SU-DHL-6 (cell line): ENCODE measurements around the gene DEFB126.

Experiments used
- H2AFZ ChIP-seq: fragments of 200-600 bp; sonication (generic); 2 replicates; pipeline ENCODE4 v1.6.1; 2014; ENCODE audit warnings: low read depth, mild to moderate bottlenecking, moderate library complexity, mixed read lengths, antibody characterized with exemption, low read length; ENCODE audit not compliant: severe bottlenecking
- H3F3A ChIP-seq: fragments of 200-600 bp; shearing (Covaris generic); 2 replicates; pipeline ENCODE4 v1.6.0; 2016; ENCODE audit warnings: antibody characterized with exemption, mild to moderate bottlenecking; ENCODE audit not compliant: insufficient read depth
- H3K27ac ChIP-seq: fragments of 200-600 bp; sonication (generic); 2 replicates; pipeline ENCODE4 v1.5.1; 2016; ENCODE audit warnings: low read depth, mild to moderate bottlenecking, low read length, moderate library complexity, mixed read lengths
- H3K27me3 ChIP-seq: fragments of 200-600 bp; sonication (generic), shearing (Covaris generic); 2 replicates; pipeline ENCODE4 v1.6.0; 2014; ENCODE audit warnings: mild to moderate bottlenecking, low read length
- H3K36me3 ChIP-seq: fragments of 200-600 bp; sonication (generic); 2 replicates; pipeline ENCODE4 v1.6.1; 2014; ENCODE audit warnings: mild to moderate bottlenecking, low read length, mixed read lengths
- H3K4me2 ChIP-seq: fragments of 300-600, 200-600 bp; shearing (Covaris generic), sonication (generic); 2 replicates; pipeline ENCODE4 v1.6.0; 2014; ENCODE audit warnings: low read length, low read depth, mild to moderate bottlenecking; ENCODE audit not compliant: poor library complexity, severe bottlenecking
- H3K4me3 ChIP-seq: fragments of 200-600 bp; sonication (generic); 2 replicates; pipeline ENCODE4 v1.5.1; 2014; ENCODE audit warnings: antibody characterized with exemption, low read length, mild to moderate bottlenecking, mixed read lengths; ENCODE audit not compliant: insufficient read depth, poor library complexity, severe bottlenecking
- H3K79me2 ChIP-seq: fragments of 200-600 bp; sonication (generic); 2 replicates; pipeline ENCODE4 v1.6.1; 2014; ENCODE audit warnings: mild to moderate bottlenecking, low read length, moderate library complexity; ENCODE audit not compliant: insufficient read depth
- H3K9ac ChIP-seq: fragments of 200-600 bp; sonication (generic); 2 replicates; pipeline ENCODE4 v1.7.0; 2014; ENCODE audit warnings: mild to moderate bottlenecking, low read length
- H3K9me2 ChIP-seq: fragments of 200-600 bp; sonication (generic); replicated peaks from 2 replicates; pipeline ENCODE4 v1.6.1; 2014; ENCODE audit warnings: low read length; ENCODE audit not compliant: insufficient read depth
- H3K9me3 ChIP-seq: fragments of 200-600 bp; sonication (generic); 2 replicates; pipeline ENCODE4 v1.6.1; 2014; ENCODE audit warnings: low read length, mixed read lengths; ENCODE audit not compliant: insufficient read depth
- H4K20me1 ChIP-seq: fragments of 200-600 bp; sonication (generic); 2 replicates; pipeline ENCODE4 v1.6.1; 2014; ENCODE audit warnings: low read depth, mild to moderate bottlenecking, antibody characterized with exemption, low read length, moderate library complexity, mixed read lengths
- EZH2phosphoT487 ChIP-seq: fragments of 200-600 bp; sonication (generic), shearing (Covaris generic); conservative IDR thresholded peaks from 2 replicates; pipeline ENCODE4 v1.6.1; 2018; ENCODE audit warnings: mild to moderate bottlenecking, antibody characterized with exemption, low read length, moderate library complexity, mixed read lengths
- TF ChIP-seq, protein P1 (sequence below): fragments of 200-600 bp; sonication (generic); IDR thresholded peaks from one replicate; pipeline ENCODE4 v1.5.1; 2017; ENCODE audit warnings: antibody characterized with exemption, mild to moderate bottlenecking, low read length, moderate library complexity; ENCODE audit not compliant: insufficient read depth, poor library complexity, severe bottlenecking

DEFB126 gene

DNA sequence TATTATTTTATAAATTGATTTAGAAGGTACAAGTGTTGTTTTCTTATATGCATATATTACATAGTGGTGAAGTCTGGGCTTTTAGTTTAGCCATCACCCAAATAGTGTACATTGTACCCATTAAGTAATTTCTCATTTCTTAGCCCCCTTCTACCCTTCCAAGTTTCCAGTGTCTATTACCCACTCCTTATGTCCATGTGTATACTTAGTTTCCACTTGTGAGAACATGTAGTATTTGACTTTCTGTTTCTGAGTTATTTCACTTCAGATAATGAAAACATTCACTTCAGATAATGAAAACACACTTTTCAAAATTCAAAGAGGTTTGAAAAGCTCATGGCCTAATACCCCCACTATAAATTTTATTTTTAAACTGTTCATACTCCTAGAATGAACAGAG is 40.4 kb upstream of the DEFB126 start:
- TF ChIP-seq, protein P1, sequence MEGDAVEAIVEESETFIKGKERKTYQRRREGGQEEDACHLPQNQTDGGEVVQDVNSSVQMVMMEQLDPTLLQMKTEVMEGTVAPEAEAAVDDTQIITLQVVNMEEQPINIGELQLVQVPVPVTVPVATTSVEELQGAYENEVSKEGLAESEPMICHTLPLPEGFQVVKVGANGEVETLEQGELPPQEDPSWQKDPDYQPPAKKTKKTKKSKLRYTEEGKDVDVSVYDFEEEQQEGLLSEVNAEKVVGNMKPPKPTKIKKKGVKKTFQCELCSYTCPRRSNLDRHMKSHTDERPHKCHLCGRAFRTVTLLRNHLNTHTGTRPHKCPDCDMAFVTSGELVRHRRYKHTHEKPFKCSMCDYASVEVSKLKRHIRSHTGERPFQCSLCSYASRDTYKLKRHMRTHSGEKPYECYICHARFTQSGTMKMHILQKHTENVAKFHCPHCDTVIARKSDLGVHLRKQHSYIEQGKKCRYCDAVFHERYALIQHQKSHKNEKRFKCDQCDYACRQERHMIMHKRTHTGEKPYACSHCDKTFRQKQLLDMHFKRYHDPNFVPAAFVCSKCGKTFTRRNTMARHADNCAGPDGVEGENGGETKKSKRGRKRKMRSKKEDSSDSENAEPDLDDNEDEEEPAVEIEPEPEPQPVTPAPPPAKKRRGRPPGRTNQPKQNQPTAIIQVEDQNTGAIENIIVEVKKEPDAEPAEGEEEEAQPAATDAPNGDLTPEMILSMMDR = no peak
- TF ChIP-seq EZH2phosphoT487 = no peak
- no peak overlapping the region for H3K9ac ChIP-seq

DNA sequence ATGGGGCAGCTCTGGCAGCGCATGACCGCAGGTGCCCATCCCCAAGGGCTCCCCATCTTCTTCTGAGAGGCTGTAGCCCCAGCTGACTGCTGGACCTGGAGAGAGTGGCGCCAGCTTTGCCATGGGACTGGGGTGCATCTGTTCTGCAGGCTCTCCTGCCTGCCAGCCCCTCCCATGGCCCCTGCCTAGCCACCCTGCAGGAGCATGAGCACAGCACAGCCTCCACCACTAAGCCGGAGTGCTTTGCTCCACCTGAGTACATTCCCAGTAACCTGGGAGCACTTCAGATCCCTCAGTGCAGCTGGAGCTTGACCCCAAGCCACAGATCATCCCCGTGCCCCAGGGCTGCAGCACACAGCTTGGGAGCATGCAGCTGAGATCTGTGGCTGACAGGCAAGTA is 38.9 kb upstream of the DEFB126 start:
- Histone ChIP-seq H3K9me3 (no peaks in the 10 kb centered on the region), H3K4me3 (no peak overlapping the region), H3K36me3 (no peaks in the 10 kb centered on the region), H2AFZ (no peak overlapping the region), H3K27ac (no peak overlapping the region), H3K79me2 (no peaks in the 10 kb centered on the region), H3F3A (no peaks in the 10 kb centered on the region), H3K9me2 (no peaks in the 10 kb centered on the region), H3K9ac (no peak overlapping the region), H4K20me1 (no peaks in the 10 kb centered on the region; the same call in 1 of the 2 replicates), H3K27me3 (no peaks in the 10 kb centered on the region), H3K4me2 (no peak overlapping the region)
- no peak for TF ChIP-seq EZH2phosphoT487
- TF ChIP-seq, protein P1 = no peak

More for the DNA sequence above, 40.4 kb upstream of the DEFB126 start:
- H3F3A ChIP-seq = no peaks in the 10 kb centered on the region
- no peak overlapping the region for H3K4me3 ChIP-seq
- no peaks in the 10 kb centered on the region; the same call in 1 of the 2 replicates for H4K20me1 ChIP-seq
- no peaks in the 10 kb centered on the region for H3K36me3 ChIP-seq
- H3K9me3 ChIP-seq = no peaks in the 10 kb centered on the region
- no peaks in the 10 kb centered on the region for H3K27me3 ChIP-seq
- H3K4me2 ChIP-seq = no peak overlapping the region
- no peak overlapping the region for H3K27ac ChIP-seq
- no peaks in the 10 kb centered on the region for H3K79me2 ChIP-seq
- H2AFZ ChIP-seq = no peak overlapping the region
- no peaks in the 10 kb centered on the region for H3K9me2 ChIP-seq

DNA sequence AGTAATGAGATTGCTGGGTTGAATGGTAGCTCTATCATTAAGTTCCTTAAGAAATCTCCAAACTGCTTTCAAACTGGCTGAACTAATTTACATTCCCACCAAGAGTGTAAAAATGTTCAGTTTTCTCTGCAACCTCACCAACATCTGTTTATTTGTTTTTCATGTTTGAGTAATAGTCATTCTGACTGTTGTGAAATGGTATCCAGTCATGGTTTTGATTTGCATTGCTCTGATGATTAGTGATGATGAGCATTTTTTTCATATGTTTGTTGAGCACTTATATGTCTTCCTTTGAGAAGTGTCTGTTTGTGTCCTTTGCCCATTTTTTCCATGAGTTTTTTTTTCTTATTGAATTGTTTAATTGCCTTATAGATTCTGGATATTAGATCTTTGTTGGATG is 30.0 kb upstream of the DEFB126 start:
- no peaks in the 10 kb centered on the region for H3K9me2 ChIP-seq
- H3K4me2 ChIP-seq = no peak overlapping the region
- H3K27me3 ChIP-seq = no peaks in the 10 kb centered on the region
- H3K9me3 ChIP-seq = 0 out of 2 replicates have a peak, but pooled peaks cover 7% of the 10 kb centered on the region
- H3K27ac ChIP-seq = no peak overlapping the region
- H3K36me3 ChIP-seq = no peaks in the 10 kb centered on the region
- H4K20me1 ChIP-seq = no peaks in the 10 kb centered on the region
- no peak overlapping the region for H3K4me3 ChIP-seq
- TF ChIP-seq, protein P1 = no peak
- TF ChIP-seq EZH2phosphoT487 = no peak
- H3K79me2 ChIP-seq = no peaks in the 10 kb centered on the region
- no peak overlapping the region for H2AFZ ChIP-seq
- no peaks in the 10 kb centered on the region for H3F3A ChIP-seq
- H3K9ac ChIP-seq = no peak overlapping the region
